Hepatocyte (in vitro differentiated cells): Measurements from ENCODE around the gene NBEAL1.

Source experiments
- EZH2 ChIP-seq: fragments of 200-600 bp; sonication (generic); IDR thresholded peaks from 2 replicates; pipeline ENCODE4 v1.6.1; 2016; ENCODE audit warnings: antibody characterized with exemption, mild to moderate bottlenecking, borderline replicate concordance
- TF ChIP-seq, protein P1 (sequence below): fragments of 200-600 bp; sonication (generic); IDR thresholded peaks from 2 replicates; pipeline ENCODE4 v1.5.1; 2016; ENCODE audit warnings: antibody characterized with exemption, mild to moderate bottlenecking; ENCODE audit not compliant: poor library complexity

DNA sequence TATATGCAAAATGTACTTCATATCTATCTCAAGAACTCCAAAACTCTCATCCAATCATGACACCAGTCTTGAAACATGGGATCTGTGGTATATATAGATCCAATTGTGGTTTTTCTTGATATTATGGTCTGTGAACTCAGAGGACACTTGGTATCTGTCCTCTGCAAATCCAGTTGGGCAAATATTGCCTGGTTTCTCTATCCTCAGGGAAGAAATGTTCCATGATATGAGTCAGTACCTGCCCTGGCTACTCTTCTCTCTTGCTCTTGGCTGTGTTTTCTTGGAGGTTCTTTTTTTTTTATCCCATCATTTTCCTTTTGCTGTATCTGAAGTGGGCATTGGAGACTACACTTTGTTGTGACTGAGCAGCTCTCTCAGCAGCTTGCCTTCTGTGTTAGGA is 10.9 kb downstream of the NBEAL1 start:
- no peak for TF ChIP-seq EZH2
- TF ChIP-seq, protein P1, sequence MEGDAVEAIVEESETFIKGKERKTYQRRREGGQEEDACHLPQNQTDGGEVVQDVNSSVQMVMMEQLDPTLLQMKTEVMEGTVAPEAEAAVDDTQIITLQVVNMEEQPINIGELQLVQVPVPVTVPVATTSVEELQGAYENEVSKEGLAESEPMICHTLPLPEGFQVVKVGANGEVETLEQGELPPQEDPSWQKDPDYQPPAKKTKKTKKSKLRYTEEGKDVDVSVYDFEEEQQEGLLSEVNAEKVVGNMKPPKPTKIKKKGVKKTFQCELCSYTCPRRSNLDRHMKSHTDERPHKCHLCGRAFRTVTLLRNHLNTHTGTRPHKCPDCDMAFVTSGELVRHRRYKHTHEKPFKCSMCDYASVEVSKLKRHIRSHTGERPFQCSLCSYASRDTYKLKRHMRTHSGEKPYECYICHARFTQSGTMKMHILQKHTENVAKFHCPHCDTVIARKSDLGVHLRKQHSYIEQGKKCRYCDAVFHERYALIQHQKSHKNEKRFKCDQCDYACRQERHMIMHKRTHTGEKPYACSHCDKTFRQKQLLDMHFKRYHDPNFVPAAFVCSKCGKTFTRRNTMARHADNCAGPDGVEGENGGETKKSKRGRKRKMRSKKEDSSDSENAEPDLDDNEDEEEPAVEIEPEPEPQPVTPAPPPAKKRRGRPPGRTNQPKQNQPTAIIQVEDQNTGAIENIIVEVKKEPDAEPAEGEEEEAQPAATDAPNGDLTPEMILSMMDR, result no peak
